BLaER1 treated with 17β-estradiol and CSF1 and Interleukin-3, amounts not matched to agents 10 nM and 100 nM (cell line): ENCODE measurements around the gene CST8.

ENCODE experiments used
- H3K27ac ChIP-seq, 11 experiments: shearing (Covaris generic); formaldehyde crosslinking; 2 replicates each; pipeline ENCODE4 v1.8.1; 2022
- H3K27me3 ChIP-seq, 11 experiments: shearing (Covaris generic); formaldehyde crosslinking; 2 replicates each; pipeline ENCODE4 v1.8.1; 2022
- H3K36me3 ChIP-seq, 11 experiments: shearing (Covaris generic); formaldehyde crosslinking; 2 replicates each; pipeline ENCODE4 v1.8.1; 2022
- H3K4me1 ChIP-seq, 10 experiments: shearing (Covaris generic); formaldehyde crosslinking; 2 replicates each; pipeline ENCODE4 v1.8.1; 2022
- H3K4me2 ChIP-seq, 11 experiments: shearing (Covaris generic); formaldehyde crosslinking; 2 replicates each; pipeline ENCODE4 v1.8.1; 2022
- H3K4me3 ChIP-seq, 10 experiments: shearing (Covaris generic); formaldehyde crosslinking; 2 replicates each; pipeline ENCODE4 v1.8.1; 2022
- H3K9ac ChIP-seq, 11 experiments: shearing (Covaris generic); formaldehyde crosslinking; 2 replicates each; pipeline ENCODE4 v1.8.1; 2022
- H3K9me3 ChIP-seq, 11 experiments: shearing (Covaris generic); formaldehyde crosslinking; replicated peaks in 1 of 11; 2 replicates each; pipeline ENCODE4 v1.8.1; 2022
- H4K20me1 ChIP-seq, 11 experiments: shearing (Covaris generic); formaldehyde crosslinking; 2 replicates each; pipeline ENCODE4 v1.8.1; 2022
- Cebpa-rat ChIP-seq, 11 experiments: shearing (Covaris generic); IDR thresholded peaks; 2 replicates each; pipeline ENCODE4 v1.8.1; 2022

The CST8 gene

DNA sequence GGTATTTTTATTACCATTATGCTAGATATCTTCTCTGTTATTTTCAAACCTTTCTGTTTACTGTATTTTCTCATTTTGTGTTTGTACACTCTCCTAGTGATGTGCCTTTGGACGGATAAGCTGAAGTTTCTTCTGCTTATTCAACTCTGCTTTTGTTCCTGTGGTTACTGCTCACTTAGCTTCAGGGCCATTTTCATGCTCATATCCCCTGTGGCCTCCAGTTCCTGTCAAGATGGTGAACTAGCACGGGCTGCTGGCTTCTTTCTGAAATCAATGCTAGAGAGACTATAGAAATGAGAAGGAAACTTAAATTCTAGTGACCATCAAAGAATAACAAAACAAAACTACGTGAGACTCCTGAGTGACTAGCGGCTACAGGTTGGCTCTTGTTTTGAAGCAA, 6.8 kb upstream of the CST8 start:
- Histone ChIP-seq H3K4me2 (peak overlapping the region in 9 of 11 experiments; percentile 6 to 78 (median 57); a peak in 17 of 22 replicates), H3K27ac (peak overlapping the region in 5 of 11 experiments; percentile 5 to 30 (median 15); a peak in 6 of 22 replicates), H3K36me3 (no peaks in the 10 kb centered on the region), H3K9ac (no peak overlapping the region), H3K4me1 (peaks cover 0 to 55% (median 36%) of the 10 kb centered on the region in 10 experiments; a peak in 15 of 20 replicates), H4K20me1 (no peaks in the 10 kb centered on the region), H3K27me3 (no peaks in the 10 kb centered on the region), H3K9me3 (peaks cover 6 to 32% (median 15%) of the 10 kb centered on the region in 11 experiments; a peak in 18 of 22 replicates), H3K4me3 (no peak overlapping the region)
- no peak for TF ChIP-seq Cebpa-rat (IDR thresholded peaks at IDR 0.05)

DNA sequence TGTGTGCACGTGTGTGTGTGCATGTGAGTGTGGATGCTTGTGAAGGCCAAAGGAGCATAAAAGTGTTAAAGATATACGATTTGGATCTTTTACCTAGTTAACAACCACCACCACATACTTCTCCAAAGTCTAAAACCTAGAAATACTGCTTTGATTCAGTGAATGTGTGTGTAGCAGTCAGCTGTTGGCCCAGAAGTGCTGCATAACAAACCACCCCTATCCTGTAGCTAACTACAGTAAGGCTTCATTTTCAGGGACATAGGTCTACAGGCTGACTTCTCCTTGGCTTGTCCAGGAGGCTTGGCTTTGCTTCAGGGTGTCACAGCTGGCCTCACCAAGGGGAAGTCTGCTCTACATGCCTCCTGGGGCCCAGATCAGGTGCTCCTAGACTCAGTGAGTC, 2.4 kb upstream of the CST8 start:
- Histone ChIP-seq H3K4me3 (no peak overlapping the region), H3K4me1 (peaks cover 4 to 73% (median 62%) of the 10 kb centered on the region in 10 experiments; a peak in 17 of 20 replicates), H4K20me1 (no peaks in the 10 kb centered on the region), H3K4me2 (peak overlapping the region in 6 of 11 experiments; percentile 55 to 91 (median 74); a peak in 12 of 22 replicates), H3K27ac (no peak overlapping the region), H3K27me3 (no peaks in the 10 kb centered on the region), H3K9ac (no peak overlapping the region), H3K9me3 (peaks cover 0 to 23% (median 15%) of the 10 kb centered on the region in 11 experiments; a peak in 16 of 22 replicates), H3K36me3 (no peaks in the 10 kb centered on the region)
- no peak for TF ChIP-seq Cebpa-rat (IDR thresholded peaks at IDR 0.05)

DNA sequence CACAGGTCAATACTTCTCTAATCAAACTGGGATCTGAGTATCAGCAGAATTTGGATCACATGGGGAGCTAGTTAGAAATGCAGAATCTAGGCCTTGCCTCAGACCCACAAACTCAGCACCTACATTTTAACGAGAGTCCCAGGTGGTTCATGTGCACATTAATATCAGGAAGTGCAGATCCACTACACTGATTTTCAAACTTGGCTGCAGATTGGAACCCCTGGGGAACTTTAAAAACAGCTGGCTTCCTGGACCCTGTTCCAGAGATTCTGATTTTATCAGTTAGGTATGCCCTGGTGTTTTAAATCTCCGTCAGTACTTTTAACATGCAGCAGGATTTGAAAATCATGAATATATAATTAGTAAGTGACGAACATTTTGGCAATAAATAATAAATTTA, 1.9 kb upstream of the CST8 start:
- no peak overlapping the region for H3K27ac ChIP-seq
- no peak overlapping the region for H3K9ac ChIP-seq
- H4K20me1 ChIP-seq = no peaks in the 10 kb centered on the region
- no peak for TF ChIP-seq Cebpa-rat (IDR thresholded peaks at IDR 0.05)
- peak overlapping the region in 7 of 11 experiments; percentile 2 to 91 (median 67); a peak in 13 of 22 replicates for H3K4me2 ChIP-seq
- no peaks in the 10 kb centered on the region for H3K27me3 ChIP-seq
- H3K4me3 ChIP-seq = no peak overlapping the region
- H3K4me1 ChIP-seq = peaks cover 4 to 70% (median 57%) of the 10 kb centered on the region in 10 experiments; a peak in 17 of 20 replicates
- no peaks in the 10 kb centered on the region for H3K36me3 ChIP-seq
- H3K9me3 ChIP-seq = peaks cover 0 to 23% (median 15%) of the 10 kb centered on the region in 11 experiments; a peak in 16 of 22 replicates

DNA sequence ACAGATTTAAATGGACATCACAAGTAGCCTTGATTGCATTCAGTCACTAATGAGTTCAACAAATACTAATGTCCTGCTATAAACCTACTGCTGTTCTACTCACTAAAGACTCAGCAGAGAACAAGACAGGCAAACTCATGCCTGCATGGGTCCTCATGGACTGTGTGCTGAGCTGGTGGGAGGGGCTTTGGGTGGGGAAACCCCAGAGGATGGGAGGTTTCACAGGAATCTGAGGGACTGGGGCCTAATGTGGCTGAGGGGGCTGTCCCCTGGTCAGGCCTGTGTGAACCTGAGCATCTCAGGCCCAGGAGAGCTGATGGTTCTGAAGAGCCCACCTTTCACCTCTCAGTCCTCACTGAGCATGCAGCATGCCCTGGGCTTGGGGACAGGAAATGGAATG, 1.4 kb downstream of the CST8 start:
- peak overlapping the region in 8 of 11 experiments; percentile 8 to 91 (median 76); a peak in 13 of 22 replicates for H3K4me2 ChIP-seq
- peaks cover 0 to 55% (median 43%) of the 10 kb centered on the region in 10 experiments; a peak in 17 of 20 replicates for H3K4me1 ChIP-seq
- no peak overlapping the region for H3K9ac ChIP-seq
- no peaks in the 10 kb centered on the region for H3K36me3 ChIP-seq
- H3K9me3 ChIP-seq = peaks cover 16 to 30% (median 26%) of the 10 kb centered on the region in 11 experiments
- H3K27ac ChIP-seq = no peak overlapping the region
- TF ChIP-seq Cebpa-rat (IDR thresholded peaks at IDR 0.05) = no peak
- H4K20me1 ChIP-seq = no peaks in the 10 kb centered on the region
- H3K4me3 ChIP-seq = no peak overlapping the region
- H3K27me3 ChIP-seq = no peaks in the 10 kb centered on the region

DNA sequence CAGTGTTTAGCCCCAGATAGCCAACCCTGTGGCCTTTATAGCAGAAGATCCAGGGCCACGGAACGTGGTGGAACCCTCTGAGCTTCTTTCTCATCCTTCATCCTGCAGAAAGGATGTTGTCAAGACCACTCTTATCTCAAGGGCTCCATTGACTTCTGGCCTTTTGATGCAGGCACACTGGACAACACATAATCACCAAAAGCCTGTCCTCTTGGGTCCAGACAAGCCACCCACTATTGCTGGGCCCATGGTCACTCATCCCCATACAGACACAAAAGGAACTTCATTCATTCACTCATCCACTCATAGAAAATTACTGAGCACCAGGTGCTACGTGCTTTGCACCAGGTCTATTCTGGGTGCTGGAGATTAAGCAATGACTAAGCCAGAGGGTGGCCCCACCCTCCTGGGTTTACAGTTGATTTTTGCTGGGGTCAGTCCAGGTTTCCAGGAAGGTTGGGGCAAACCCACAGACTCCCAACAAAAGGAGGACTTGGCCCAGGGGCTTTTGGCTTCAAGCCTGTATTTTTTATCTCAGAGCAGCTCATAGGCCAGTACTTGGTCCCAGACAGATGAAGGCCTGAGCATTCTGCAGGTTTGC, 2.4 kb downstream of the CST8 start:
- no peak overlapping the region for H3K4me3 ChIP-seq
- H3K4me2 ChIP-seq = peak overlapping the region in 7 of 11 experiments; percentile 21 to 91 (median 81); a peak in 13 of 22 replicates
- H4K20me1 ChIP-seq = no peaks in the 10 kb centered on the region
- no peaks in the 10 kb centered on the region for H3K27me3 ChIP-seq
- H3K9ac ChIP-seq = no peak overlapping the region
- peaks cover 16 to 31% (median 27%) of the 10 kb centered on the region in 11 experiments for H3K9me3 ChIP-seq
- TF ChIP-seq Cebpa-rat (IDR thresholded peaks at IDR 0.05) = no peak
- H3K36me3 ChIP-seq = no peaks in the 10 kb centered on the region
- peaks cover 0 to 51% (median 43%) of the 10 kb centered on the region in 10 experiments; a peak in 17 of 20 replicates for H3K4me1 ChIP-seq
- no peak overlapping the region for H3K27ac ChIP-seq

DNA sequence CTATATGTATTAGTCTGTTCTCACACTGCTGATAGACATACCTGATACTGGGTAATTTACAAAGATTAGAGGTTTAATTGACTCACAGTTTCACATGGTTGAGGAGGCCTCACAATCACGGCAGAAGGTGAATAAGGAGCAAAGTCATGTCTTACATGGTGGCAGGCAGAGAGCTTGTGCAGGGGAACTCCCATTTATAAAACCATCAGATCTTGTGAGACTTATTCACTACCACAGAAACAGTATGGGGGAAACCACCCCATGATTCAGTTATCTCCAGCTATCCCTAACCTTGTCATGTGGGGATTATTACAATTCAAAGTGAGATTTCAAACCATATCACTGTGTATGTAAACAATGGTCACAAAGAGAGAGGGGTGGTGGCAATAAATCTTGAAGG, 6.6 kb downstream of the CST8 start:
- Histone ChIP-seq H4K20me1 (no peaks in the 10 kb centered on the region), H3K27ac (no peak overlapping the region), H3K4me3 (no peak overlapping the region), H3K27me3 (no peaks in the 10 kb centered on the region), H3K9me3 (peaks cover 16 to 27% (median 22%) of the 10 kb centered on the region in 11 experiments), H3K9ac (no peak overlapping the region), H3K36me3 (no peaks in the 10 kb centered on the region), H3K4me2 (no peak overlapping the region), H3K4me1 (peaks cover 0 to 13% (median 9%) of the 10 kb centered on the region in 10 experiments; a peak in 13 of 20 replicates)
- no peak for TF ChIP-seq Cebpa-rat (IDR thresholded peaks at IDR 0.05)

DNA sequence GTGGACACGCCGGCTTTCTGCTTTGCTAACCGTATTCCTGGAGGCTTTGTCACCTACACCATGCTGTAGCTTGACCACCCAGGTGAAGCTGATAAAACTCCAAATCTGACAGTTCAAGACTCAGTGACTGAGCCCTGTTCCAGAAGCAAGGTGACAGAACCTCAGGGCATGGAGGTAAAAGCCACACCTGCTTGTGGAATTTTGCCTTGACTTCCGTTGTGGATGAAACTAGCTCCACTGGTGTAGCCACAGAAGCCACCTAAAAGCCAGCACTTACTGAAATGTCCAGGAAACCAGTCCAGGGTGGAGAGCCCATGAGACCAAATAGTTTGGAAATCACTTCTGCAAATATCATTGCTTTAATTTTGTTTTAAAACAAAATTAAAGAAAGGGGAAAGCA, 11.0 kb downstream of the CST8 start:
- Histone ChIP-seq H3K27ac (no peak overlapping the region), H3K9me3 (peaks cover 0 to 9% (median 7%) of the 10 kb centered on the region in 11 experiments; a peak in 15 of 22 replicates), H3K4me2 (no peak overlapping the region), H3K4me3 (no peak overlapping the region), H3K4me1 (peaks cover 0 to 11% (median 0%) of the 10 kb centered on the region in 10 experiments; a peak in 7 of 20 replicates), H3K27me3 (no peaks in the 10 kb centered on the region), H3K9ac (no peak overlapping the region), H4K20me1 (no peaks in the 10 kb centered on the region), H3K36me3 (no peaks in the 10 kb centered on the region)
- TF ChIP-seq Cebpa-rat (IDR thresholded peaks at IDR 0.05) = no peak

DNA sequence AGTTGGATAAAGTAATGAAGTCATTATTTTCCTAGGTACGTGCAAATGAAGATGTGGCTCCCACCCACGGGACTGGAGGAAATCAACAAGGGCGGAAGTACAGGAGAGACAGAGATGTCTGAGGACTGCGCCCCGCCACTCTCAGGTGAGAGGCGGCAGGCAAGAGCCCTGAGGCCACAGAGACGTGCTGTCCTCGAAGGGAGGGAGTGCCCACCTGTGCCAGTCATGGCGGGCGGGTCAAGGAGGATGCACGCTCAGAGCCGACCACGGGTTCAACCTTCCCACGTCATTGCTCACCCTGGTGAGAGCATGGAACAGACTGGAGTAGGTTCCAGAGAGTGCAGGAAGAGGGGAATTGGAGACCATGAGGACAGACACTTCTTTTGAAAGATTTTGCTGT, 12.7 kb downstream of the CST8 start:
- no peaks in the 10 kb centered on the region for H4K20me1 ChIP-seq
- H3K36me3 ChIP-seq = no peaks in the 10 kb centered on the region
- no peaks in the 10 kb centered on the region for H3K9me3 ChIP-seq
- H3K4me2 ChIP-seq = no peak overlapping the region
- H3K27me3 ChIP-seq = no peaks in the 10 kb centered on the region
- peaks cover 0 to 11% (median 0%) of the 10 kb centered on the region in 10 experiments; a peak in 7 of 20 replicates for H3K4me1 ChIP-seq
- TF ChIP-seq Cebpa-rat (IDR thresholded peaks at IDR 0.05) = no peak
- no peak overlapping the region for H3K4me3 ChIP-seq
- H3K27ac ChIP-seq = no peak overlapping the region
- no peak overlapping the region for H3K9ac ChIP-seq

DNA sequence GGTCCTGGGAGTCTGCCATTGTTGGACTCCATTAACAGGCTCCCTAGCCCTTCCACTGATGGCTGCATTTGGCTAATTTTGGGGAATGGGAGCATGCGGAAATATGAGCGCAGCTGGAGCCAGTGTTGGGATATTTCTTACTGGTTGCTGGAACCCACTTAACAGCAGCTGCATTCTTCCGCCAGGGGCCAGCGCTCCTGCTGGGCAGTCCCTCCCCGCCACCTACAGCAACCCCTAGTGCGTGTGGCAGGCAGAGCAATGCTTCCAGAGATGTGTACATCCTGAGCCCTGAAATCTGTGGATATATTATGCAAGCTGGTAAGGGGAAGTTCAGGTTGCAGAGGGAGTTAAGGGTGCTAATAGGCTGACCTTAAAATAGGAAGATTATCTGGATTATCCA, 16.4 kb downstream of the CST8 start:
- H3K9ac ChIP-seq = no peak overlapping the region

More for the DNA sequence above, 16.4 kb downstream of the CST8 start:
- TF ChIP-seq Cebpa-rat (IDR thresholded peaks at IDR 0.05) = no peak
- H3K9me3 ChIP-seq = no peaks in the 10 kb centered on the region
- no peaks in the 10 kb centered on the region for H3K36me3 ChIP-seq
- no peaks in the 10 kb centered on the region for H3K27me3 ChIP-seq
- no peak overlapping the region for H3K27ac ChIP-seq
- no peak overlapping the region for H3K4me2 ChIP-seq
- H4K20me1 ChIP-seq = no peaks in the 10 kb centered on the region
- peaks cover under 1 to 19% (median 10%) of the 10 kb centered on the region in 10 experiments; a peak in 17 of 20 replicates for H3K4me1 ChIP-seq
- no peak overlapping the region for H3K4me3 ChIP-seq
